ENCODE results near the gene GNAI1. TPM values are rescaled to one million over a fixed set of nuclear protein-coding genes. Genes with fewer than 3 reads are reported as not detected.

Gene GNAI1
- total and polyA plus RNA-seq, 4 donors = 8.9 to 38.7 (median 20.9) TPM

DNA sequence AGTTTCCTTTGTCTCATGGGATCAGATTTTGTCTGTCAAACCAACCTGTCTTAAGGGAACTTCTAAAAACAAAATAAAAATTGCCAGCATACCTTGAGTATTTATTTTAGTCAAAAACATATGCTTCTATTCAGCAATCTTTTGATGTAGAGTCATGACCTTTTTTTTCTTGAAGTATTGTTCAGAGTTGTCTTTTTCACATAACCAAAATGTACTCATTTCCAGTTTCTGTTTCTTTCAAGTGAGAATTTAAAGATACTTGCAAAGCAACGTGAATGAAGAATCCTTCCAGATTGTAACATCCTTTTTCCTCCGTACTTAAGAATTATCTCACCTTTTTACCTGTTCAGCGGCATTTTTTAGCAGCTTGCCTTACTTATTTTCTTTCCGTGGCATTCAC is 37.8 kb downstream of the GNAI1 start:
- H3K36me3 ChIP-seq (ENCODE audit: control insufficient read depth in 4 of 4, insufficient read depth in 3 of 4, low read depth in 1 of 4, low read length in 3 of 4) = no peaks in the 10 kb centered on the region
- H3K9me3 ChIP-seq (ENCODE audit: control insufficient read depth in 4 of 4, low read length in 3 of 4) = peaks cover 0 to 14% (median 5%) of the 10 kb centered on the region in 4 donors
- no peak overlapping the region for H3K9ac ChIP-seq (ENCODE audit: low read depth in 1 of 2, low read length in 2 of 2)
- no peak overlapping the region for H3K27ac ChIP-seq (ENCODE audit: low read depth in 1 of 2, low read length in 2 of 2)
- H3K4me1 ChIP-seq (ENCODE audit: control insufficient read depth in 4 of 4, insufficient read depth in 4 of 4, low read length in 3 of 4) = no peaks in the 10 kb centered on the region
- no peaks in the 10 kb centered on the region for H3K27me3 ChIP-seq (ENCODE audit: control insufficient read depth in 4 of 4, insufficient read depth in 4 of 4, low read length in 3 of 4)
- 87% methylated on average over 4 of the region's 4 CpGs for WGBS
- H3K4me3 ChIP-seq (ENCODE audit: low read depth in 1 of 3, low read length in 3 of 3) = no peak overlapping the region
- no peak for DNase-seq (ENCODE audit: low spot score)
- TF ChIP-seq EGR1 (IDR thresholded peaks at IDR 0.05; ENCODE audit: low read depth in 2 of 2) = no peak
- TF ChIP-seq HNF4A (conservative IDR thresholded peaks at IDR 0.05) = no peak
- TF ChIP-seq FOXA1 (IDR thresholded peaks at IDR 0.05) = no peak
- TF ChIP-seq, protein P1, sequence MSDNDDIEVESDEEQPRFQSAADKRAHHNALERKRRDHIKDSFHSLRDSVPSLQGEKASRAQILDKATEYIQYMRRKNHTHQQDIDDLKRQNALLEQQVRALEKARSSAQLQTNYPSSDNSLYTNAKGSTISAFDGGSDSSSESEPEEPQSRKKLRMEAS (IDR thresholded peaks at IDR 0.05) = no peak
- TF ChIP-seq RAD21 (IDR thresholded peaks at IDR 0.05) = no peak
- no peak for TF ChIP-seq ZBTB33 (IDR thresholded peaks at IDR 0.05)
- no peak for TF ChIP-seq SP1 (IDR thresholded peaks at IDR 0.05)
- no peak for TF ChIP-seq FOXA2 (IDR thresholded peaks at IDR 0.05)
- TF ChIP-seq JUND (IDR thresholded peaks at IDR 0.05) = no peak
- TF ChIP-seq NR2F2 (IDR thresholded peaks at IDR 0.05) = no peak
- no peak for TF ChIP-seq GABPA (IDR thresholded peaks at IDR 0.05 in 1 of 2, conservative IDR thresholded peaks at IDR 0.05 in 1 of 2)

GRCh38 chr7:80175744-80176143 is 41.1 kb downstream of the GNAI1 start:
- Histone ChIP-seq H3K4me1 (ENCODE audit: control insufficient read depth in 4 of 4, insufficient read depth in 4 of 4, low read length in 3 of 4) (peaks cover 0 to 10% (median 2%) of the 10 kb centered on the region in 4 donors), H3K27me3 (ENCODE audit: control insufficient read depth in 4 of 4, insufficient read depth in 4 of 4, low read length in 3 of 4) (no peaks in the 10 kb centered on the region), H3K36me3 (ENCODE audit: control insufficient read depth in 4 of 4, insufficient read depth in 3 of 4, low read depth in 1 of 4, low read length in 3 of 4) (no peaks in the 10 kb centered on the region), H3K9me3 (ENCODE audit: control insufficient read depth in 4 of 4, low read length in 3 of 4) (peaks cover 0 to 6% (median under 1%) of the 10 kb centered on the region in 4 donors), H3K9ac (ENCODE audit: low read depth in 1 of 2, low read length in 2 of 2) (no peak overlapping the region), H3K27ac (ENCODE audit: low read depth in 1 of 2, low read length in 2 of 2) (no peak overlapping the region), H3K4me3 (ENCODE audit: low read depth in 1 of 3, low read length in 3 of 3) (no peak overlapping the region)
- 79% methylated on average over 1 of the region's 1 CpG for WGBS
- no peak for TF ChIP-seq RXRA (IDR thresholded peaks at IDR 0.05)
- TF ChIP-seq FOXA2 (IDR thresholded peaks at IDR 0.05) = no peak
- DNase-seq (ENCODE audit: low spot score) = no peak

DNA sequence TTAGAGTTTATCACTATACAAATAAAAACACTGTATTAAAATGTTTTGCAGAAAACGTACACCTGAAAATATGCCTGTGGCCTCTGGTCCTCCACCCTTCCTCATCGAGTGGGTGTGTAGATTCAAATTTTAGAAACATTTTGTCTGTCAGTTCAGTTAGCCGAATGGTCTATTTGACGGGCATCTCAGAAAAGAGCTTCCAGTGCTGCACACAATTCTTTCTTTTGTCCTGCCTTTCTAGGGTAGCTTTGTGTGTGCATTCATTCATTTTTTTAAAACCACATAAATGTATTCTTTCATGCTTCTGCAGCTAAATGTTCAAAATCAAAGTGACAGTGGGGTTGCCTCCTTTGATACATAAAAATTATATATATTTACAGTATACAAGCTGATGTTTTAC is 46.8 kb downstream of the GNAI1 start:
- no peak overlapping the region for H3K27ac ChIP-seq (ENCODE audit: low read depth in 1 of 2, low read length in 2 of 2)
- H3K9me3 ChIP-seq (ENCODE audit: control insufficient read depth in 4 of 4, low read length in 3 of 4) = no peaks in the 10 kb centered on the region
- 95% methylated on average over 4 of the region's 4 CpGs for WGBS
- DNase-seq (ENCODE audit: low spot score) = no peak
- no peak overlapping the region for H3K9ac ChIP-seq (ENCODE audit: low read depth in 1 of 2, low read length in 2 of 2)
- H3K4me3 ChIP-seq (ENCODE audit: low read depth in 1 of 3, low read length in 3 of 3) = no peak overlapping the region
- H3K36me3 ChIP-seq (ENCODE audit: control insufficient read depth in 4 of 4, insufficient read depth in 3 of 4, low read depth in 1 of 4, low read length in 3 of 4) = no peaks in the 10 kb centered on the region
- H3K27me3 ChIP-seq (ENCODE audit: control insufficient read depth in 4 of 4, insufficient read depth in 4 of 4, low read length in 3 of 4) = no peaks in the 10 kb centered on the region
- peaks cover 0 to 14% (median 2%) of the 10 kb centered on the region in 4 donors for H3K4me1 ChIP-seq (ENCODE audit: control insufficient read depth in 4 of 4, insufficient read depth in 4 of 4, low read length in 3 of 4)
- TF ChIP-seq SP1 (IDR thresholded peaks at IDR 0.05) (no peak), FOXA2 (IDR thresholded peaks at IDR 0.05) (no peak), GABPA (IDR thresholded peaks at IDR 0.05 in 1 of 2, conservative IDR thresholded peaks at IDR 0.05 in 1 of 2) (no peak), ZBTB33 (IDR thresholded peaks at IDR 0.05) (no peak), YY1 (IDR thresholded peaks at IDR 0.05) (no peak), RXRA (IDR thresholded peaks at IDR 0.05) (no peak), HNF4G (IDR thresholded peaks at IDR 0.05) (no peak), RAD21 (IDR thresholded peaks at IDR 0.05) (no peak), REST (IDR thresholded peaks at IDR 0.05) (no peak), HNF4A (conservative IDR thresholded peaks at IDR 0.05) (no peak), JUND (IDR thresholded peaks at IDR 0.05) (no peak), EGR1 (IDR thresholded peaks at IDR 0.05; ENCODE audit: low read depth in 2 of 2) (no peak), NR2F2 (IDR thresholded peaks at IDR 0.05) (no peak), FOXA1 (IDR thresholded peaks at IDR 0.05) (no peak), ATF3 (IDR thresholded peaks at IDR 0.05) (no peak)
- TF ChIP-seq, protein P2, sequence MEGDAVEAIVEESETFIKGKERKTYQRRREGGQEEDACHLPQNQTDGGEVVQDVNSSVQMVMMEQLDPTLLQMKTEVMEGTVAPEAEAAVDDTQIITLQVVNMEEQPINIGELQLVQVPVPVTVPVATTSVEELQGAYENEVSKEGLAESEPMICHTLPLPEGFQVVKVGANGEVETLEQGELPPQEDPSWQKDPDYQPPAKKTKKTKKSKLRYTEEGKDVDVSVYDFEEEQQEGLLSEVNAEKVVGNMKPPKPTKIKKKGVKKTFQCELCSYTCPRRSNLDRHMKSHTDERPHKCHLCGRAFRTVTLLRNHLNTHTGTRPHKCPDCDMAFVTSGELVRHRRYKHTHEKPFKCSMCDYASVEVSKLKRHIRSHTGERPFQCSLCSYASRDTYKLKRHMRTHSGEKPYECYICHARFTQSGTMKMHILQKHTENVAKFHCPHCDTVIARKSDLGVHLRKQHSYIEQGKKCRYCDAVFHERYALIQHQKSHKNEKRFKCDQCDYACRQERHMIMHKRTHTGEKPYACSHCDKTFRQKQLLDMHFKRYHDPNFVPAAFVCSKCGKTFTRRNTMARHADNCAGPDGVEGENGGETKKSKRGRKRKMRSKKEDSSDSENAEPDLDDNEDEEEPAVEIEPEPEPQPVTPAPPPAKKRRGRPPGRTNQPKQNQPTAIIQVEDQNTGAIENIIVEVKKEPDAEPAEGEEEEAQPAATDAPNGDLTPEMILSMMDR (IDR thresholded peaks at IDR 0.05; ENCODE audit: low read depth, low read length, missing input control) = no peak
- TF ChIP-seq, protein P1 (IDR thresholded peaks at IDR 0.05) = no peak
